Hematopoietic multipotent progenitor cell (in vitro differentiated cells): ENCODE measurements around the gene PNPLA3. TPM values are rescaled to one million over a fixed set of nuclear protein-coding genes. Genes with fewer than 3 reads are reported as not detected.

Experiments
- DNase-seq, 3 donors: peaks; one replicate each; pipeline ENCODE4 v3.0.0-alpha.2; 2011 to 2015; ENCODE audit warnings: low read depth in 2 of 3, low spot score in 2 of 3
- total RNA-seq: library from RNA; depleted of rRNA; stranded (reverse); fragments of >200 nt; gene quantifications from one replicate; pipeline ENCODE4 v1.2.3, GENCODE V29; 2012

PNPLA3 gene, protein sequence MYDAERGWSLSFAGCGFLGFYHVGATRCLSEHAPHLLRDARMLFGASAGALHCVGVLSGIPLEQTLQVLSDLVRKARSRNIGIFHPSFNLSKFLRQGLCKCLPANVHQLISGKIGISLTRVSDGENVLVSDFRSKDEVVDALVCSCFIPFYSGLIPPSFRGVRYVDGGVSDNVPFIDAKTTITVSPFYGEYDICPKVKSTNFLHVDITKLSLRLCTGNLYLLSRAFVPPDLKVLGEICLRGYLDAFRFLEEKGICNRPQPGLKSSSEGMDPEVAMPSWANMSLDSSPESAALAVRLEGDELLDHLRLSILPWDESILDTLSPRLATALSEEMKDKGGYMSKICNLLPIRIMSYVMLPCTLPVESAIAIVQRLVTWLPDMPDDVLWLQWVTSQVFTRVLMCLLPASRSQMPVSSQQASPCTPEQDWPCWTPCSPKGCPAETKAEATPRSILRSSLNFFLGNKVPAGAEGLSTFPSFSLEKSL
- total RNA-seq, result under 0.01 TPM

DNA sequence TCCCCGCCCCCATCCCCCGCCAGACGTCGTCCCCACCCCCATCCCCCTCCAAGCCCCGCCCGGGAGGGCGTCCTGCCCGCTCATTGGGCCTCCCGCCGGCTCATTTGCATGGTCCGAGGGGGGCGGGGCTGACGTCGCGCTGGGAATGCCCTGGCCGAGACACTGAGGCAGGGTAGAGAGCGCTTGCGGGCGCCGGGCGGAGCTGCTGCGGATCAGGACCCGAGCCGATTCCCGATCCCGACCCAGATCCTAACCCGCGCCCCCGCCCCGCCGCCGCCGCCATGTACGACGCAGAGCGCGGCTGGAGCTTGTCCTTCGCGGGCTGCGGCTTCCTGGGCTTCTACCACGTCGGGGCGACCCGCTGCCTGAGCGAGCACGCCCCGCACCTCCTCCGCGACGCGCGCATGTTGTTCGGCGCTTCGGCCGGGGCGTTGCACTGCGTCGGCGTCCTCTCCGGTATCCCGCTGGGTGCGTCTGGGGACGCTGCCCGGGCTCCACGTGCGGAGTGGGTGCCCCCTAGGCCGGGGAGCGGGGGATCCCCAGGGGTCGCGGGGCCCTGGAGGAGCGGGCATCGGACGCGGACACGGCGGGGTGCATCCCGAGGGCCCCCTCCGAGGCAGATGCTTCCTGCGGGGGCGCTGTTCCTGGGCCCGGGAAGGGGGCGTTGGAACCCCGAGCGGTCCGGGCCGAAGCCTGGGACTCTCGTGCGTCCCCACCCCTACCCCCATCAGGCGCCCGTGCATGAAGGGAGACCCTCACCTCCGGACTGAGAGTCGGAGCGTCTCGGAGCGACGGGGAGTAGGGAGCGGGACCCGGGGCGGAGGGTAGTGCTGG lies at the start of gene PNPLA3:
Gene PNPLA3, plus strand, starts transcription at position 175 of the 834 bp plus-strand sequence. Its CDS starts 107 bp downstream, at position 282.
- peak; percentile 26 to 76 (median 70) for DNase-seq

DNA sequence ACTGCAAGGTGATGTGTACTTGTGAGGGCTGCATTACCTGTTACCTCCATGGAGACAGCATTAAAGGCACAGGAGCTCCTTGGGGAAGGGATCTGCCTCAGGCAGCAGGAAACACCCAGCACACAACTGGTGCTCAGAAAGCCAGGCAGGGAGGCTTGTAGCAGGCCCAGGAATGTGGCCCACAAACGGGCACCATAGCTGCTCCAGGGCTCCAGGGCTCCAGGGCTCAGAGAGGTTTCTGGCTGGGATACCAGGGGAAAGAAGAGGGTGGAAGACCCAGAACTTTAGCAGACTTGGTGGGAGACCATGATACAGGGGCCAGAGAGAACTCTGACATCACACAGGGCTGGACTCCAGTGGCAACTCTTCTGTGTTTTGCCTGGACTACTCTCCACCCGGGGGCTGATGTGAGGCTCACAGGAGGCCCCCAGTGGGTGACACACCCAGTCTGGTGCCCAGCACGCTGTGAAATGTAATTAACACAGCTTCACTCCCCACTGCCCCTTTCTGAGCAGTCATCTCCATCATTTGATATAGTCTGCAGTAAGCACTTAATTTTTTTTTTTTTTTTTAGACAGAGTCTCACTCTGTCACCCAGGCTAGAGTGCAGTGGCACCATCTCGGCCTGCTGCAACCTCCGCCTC lies 46.6 kb upstream of the PNPLA3 start:
- DNase-seq, result no peak

GRCh38 chr22:43878079-43878795 lies 45.4 kb upstream of the PNPLA3 start:
- DNase-seq, result no peak

- DNase-seq, result no peak
Measured at GRCh38 chr22:43878831-43879550, 44.6 kb upstream of the PNPLA3 start.

DNA sequence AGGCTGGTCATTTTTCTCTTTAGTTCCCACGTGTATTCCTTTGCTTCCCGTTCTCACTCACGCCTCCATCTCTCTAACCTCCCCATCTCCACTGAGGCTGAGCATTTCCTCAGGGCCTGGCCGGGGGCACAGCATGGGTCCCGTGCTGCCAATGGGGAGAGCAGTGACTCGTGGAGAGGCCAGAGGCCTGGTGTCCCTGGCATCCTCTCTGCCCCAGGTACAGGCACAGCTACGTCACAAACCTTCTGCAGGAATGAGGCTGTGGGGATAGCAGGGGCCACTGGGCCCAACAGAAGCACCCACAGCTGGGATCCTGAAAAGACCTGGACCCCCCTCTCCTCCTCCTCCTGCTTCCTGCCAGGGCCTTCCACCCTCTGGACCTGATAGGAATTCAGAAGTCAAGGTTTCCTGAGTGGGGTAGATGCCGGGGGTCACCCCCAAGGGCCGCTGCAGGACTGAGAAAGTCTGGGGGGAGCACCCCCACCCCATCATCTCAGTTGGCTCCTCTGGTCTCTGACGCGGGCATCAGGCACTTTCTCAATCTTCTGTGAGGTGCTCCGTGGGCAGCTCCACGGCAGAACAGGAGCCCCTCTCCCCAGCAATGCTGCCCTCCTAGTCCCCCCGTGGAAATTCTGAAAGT lies 43.6 kb upstream of the PNPLA3 start:
- no peak for DNase-seq

GRCh38 chr22:43880541-43880991 lies 43.0 kb upstream of the PNPLA3 start:
- no peak for DNase-seq

- DNase-seq, result no peak
Measured at GRCh38 chr22:43881091-43882061, 42.2 kb upstream of the PNPLA3 start.

DNA sequence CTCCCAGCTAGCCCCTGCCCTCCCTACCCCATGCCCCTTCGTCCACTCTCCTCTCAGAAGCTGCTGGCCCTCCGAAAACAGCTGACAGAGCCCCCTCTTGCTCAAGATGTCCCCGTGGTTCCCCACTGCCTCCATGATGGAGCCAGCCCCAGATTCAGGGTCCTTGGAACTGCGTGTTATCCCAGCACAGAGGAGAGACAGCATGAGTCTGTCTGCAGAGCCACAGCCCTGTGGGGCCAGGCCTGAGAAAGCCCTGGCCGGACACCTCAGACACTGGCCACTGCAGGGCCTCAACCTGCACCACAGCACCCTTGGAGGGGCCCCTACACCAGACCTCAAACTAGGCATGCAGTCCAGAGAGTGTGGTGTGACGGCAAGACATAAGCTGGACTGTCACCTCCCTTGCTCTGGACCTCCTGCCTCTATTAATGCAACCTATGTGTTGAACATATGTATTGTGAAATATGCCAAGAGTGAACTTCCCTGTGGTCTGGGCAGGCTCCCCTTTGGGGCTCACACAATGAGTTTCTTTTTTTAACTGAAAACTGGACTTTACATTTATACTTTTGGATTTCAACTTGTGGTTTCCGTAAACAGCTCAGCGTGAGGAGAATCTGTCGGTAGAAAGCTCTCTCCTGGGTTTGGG lies 41.4 kb upstream of the PNPLA3 start:
- DNase-seq, result no peak

GRCh38 chr22:43883012-43883661 lies 40.5 kb upstream of the PNPLA3 start:
- peak; percentile 6 to 78 (median 63) for DNase-seq

DNA sequence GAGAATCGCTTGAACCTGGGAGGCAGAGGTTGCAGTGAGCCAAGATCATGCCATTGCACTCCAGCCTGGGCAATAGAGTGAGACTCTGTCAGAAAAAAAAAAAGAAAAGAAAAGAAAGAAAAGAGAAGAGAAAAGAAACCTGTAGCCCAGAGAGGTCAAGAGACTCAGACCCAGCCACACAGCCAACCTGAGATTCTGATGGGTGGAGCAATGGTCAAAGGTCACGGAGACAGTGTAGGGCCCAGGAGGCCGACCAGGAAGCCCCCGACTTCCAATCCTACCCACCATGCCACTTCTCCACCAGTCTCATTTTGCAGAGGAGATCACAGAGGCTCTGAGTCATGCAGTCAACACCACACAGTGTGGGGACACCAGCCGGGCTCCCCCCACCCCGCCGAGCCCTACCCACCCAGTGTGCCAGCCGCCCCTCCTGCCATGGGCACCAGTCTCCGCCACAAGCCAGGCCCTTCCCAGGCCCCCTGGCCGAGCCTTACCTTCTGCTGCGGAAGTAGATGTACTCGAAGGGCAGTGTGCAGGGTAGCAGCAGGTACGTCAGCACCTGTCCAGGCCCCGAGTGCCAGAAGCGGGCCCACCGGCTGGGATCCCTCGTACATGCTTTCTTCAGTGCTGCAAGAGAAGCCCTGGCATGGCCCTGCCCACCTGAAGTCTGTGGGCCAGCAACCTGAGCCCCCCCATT lies 39.7 kb upstream of the PNPLA3 start:
- no peak for DNase-seq

GRCh38 chr22:43884600-43885318 lies 38.8 kb upstream of the PNPLA3 start:
- peak; percentile 7 to 52 (median 35) for DNase-seq

DNA sequence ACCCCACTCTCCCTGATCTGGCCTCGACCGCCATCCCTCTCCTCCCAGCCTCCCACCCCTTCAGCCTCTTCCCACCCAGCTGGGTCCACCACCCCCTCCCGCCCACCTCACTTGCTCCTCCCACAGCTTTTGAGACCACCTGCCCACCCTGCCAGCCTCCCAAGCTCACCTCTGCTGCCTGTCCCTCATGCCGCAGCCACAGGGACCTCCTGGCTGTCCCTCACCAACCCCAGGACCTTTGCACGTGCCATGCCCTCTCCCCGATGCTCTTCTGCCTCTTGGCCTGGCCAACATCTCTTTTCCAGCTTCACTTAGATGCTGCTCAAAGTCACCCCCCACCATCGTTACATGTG lies 38.3 kb upstream of the PNPLA3 start:
- DNase-seq, result no peak

DNA sequence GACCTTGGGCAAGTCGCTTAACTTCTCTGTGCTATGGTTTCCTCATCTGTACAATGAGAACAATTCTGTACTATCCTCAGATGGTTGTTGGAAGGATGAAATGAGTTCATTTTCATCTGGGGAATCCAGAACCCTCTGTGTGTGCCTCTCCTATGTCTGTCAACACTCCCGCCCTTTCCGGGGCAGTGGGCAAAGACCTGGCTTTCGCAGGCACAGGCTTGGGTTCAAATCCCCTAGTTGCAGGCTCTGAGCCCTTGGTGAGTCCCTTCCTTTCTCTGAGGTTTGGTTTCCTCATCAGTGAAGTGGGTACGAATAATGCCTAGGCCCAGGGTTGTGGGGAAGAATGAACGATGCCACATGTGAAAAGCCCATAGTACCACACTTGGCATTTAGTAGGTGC lies 37.8 kb upstream of the PNPLA3 start:
- DNase-seq, result no peak

DNA sequence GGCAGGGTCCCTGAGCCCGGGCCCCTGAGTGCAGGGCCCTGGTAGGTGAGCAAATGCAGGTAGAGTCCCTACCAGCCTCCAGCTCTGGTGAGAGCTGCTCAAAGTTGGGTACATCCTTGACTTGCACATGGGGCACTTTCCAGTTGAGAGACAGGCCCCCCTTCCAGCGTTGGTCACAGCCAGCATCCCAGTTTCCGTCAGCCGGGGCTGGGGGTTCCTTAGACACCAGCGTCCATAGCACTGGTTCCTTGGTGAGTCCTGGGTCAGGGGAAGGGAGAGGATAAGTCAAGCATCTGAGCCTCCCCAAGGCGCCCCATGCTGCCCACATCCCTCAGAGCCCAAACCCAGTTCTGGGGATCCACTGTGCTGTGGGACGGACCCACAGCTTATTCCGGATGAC lies 37.4 kb upstream of the PNPLA3 start:
- DNase-seq, result no peak

GRCh38 chr22:43887391-43887790 lies 36.2 kb upstream of the PNPLA3 start:
- DNase-seq, result no peak

DNA sequence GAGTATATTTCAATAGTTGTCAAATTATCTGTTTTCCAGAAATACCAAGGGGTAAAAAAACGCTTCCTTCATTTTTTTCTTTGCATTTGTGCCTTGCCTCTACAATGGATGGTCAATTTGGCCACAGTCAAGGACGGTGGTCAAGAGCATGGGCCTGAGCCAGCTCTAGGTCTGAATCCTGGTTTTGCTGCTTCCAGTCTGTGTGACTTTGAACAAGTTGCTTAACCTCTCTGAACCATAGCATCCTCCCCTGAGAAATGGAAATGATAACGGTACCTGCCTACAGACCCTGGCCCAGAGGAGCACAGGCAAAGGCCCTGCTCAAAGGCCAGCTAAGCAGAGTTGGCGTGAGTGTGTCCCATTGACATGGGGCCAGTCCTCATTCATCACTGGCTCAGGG lies 34.9 kb upstream of the PNPLA3 start:
- DNase-seq, result no peak
